HCT116 (cell line): Measurements from ENCODE around the gene SLC6A8.

Experiments
- CEBPB ChIP-seq: IDR thresholded peaks from 2 replicates; pipeline ENCODE4 v1.6.1; 2012; ENCODE audit warnings: low read depth
- CTCF ChIP-seq, 3 experiments: fragments of 200-600 bp in 1 of 3; sonication (generic) in 1 of 3; IDR thresholded peaks in 2 of 3; conservative IDR thresholded peaks in 1 of 3; 2 replicates each; pipeline ENCODE4 v1.5.1; 2012 to 2017; ENCODE audit warnings: low read depth in 2 of 3, low read length in 2 of 3, antibody characterized with exemption in 1 of 3, borderline replicate concordance in 1 of 3, control low read depth in 1 of 3, mild to moderate bottlenecking in 1 of 3, mixed read lengths in 1 of 3, mixed run types in 1 of 3, moderate library complexity in 1 of 3; ENCODE audit not compliant: insufficient read depth in 1 of 3
- ELF1 ChIP-seq: IDR thresholded peaks from 2 replicates; pipeline ENCODE4 v1.6.1; 2012; ENCODE audit warnings: low read depth, borderline replicate concordance
- EZH2 ChIP-seq: fragments of 200-600 bp; sonication (generic); IDR thresholded peaks from 2 replicates; pipeline ENCODE4 v1.6.1; 2017; ENCODE audit warnings: antibody characterized with exemption, mixed run types
- EZH2phosphoT487 ChIP-seq: fragments of 200-600 bp; IDR thresholded peaks from 2 replicates; pipeline ENCODE4 v1.6.1; 2018; ENCODE audit warnings: antibody characterized with exemption, borderline replicate concordance
- FOSL1 ChIP-seq: IDR thresholded peaks from 2 replicates; pipeline ENCODE4 v1.6.1; 2012; ENCODE audit warnings: low read depth
- JUND ChIP-seq: IDR thresholded peaks from 2 replicates; pipeline ENCODE4 v1.6.1; 2012
- POLR2A ChIP-seq: IDR thresholded peaks from 2 replicates; pipeline ENCODE4 v1.7.0; 2011; ENCODE audit warnings: borderline replicate concordance; ENCODE audit not compliant: insufficient read depth, insufficient read length; ENCODE audit errors: extremely low read depth
- RAD21 ChIP-seq: IDR thresholded peaks from 2 replicates; pipeline ENCODE4 v1.6.1; 2012; ENCODE audit warnings: low read depth, mild to moderate bottlenecking
- SP1 ChIP-seq: IDR thresholded peaks from 2 replicates; pipeline ENCODE4 v1.6.1; 2012; ENCODE audit warnings: low read depth
- SRF ChIP-seq: IDR thresholded peaks from 2 replicates; pipeline ENCODE4 v1.6.1; 2012; ENCODE audit warnings: low read depth
- YY1 ChIP-seq: IDR thresholded peaks from 2 replicates; pipeline ENCODE4 v1.6.1; 2011; ENCODE audit warnings: low read length, low read depth, moderate library complexity, mild to moderate bottlenecking; ENCODE audit not compliant: insufficient replicate concordance; ENCODE audit errors: extremely low read depth
- ZNF274 ChIP-seq: fragments of 200-500 bp; sonication (Bioruptor generic); IDR thresholded peaks from 2 replicates; pipeline ENCODE4 v1.6.1; 2014; ENCODE audit warnings: mild to moderate bottlenecking, low read depth, low read length, inconsistent platforms

- no peak for TF ChIP-seq POLR2A
- no peak for TF ChIP-seq CTCF (IDR thresholded peaks at IDR 0.05 in 2 of 3, conservative IDR thresholded peaks at IDR 0.05 in 1 of 3; ENCODE audit: borderline replicate concordance in 1 of 3, insufficient read depth in 1 of 3, low read depth in 2 of 3, low read length in 2 of 3)
- no peak for TF ChIP-seq EZH2
- TF ChIP-seq CEBPB, result no peak
- TF ChIP-seq SRF, result no peak
- TF ChIP-seq SP1, result no peak
- no peak for TF ChIP-seq YY1
- no peak for TF ChIP-seq ZNF274
- no peak for TF ChIP-seq FOSL1
- no peak for TF ChIP-seq ELF1
- TF ChIP-seq EZH2phosphoT487, result no peak
- TF ChIP-seq JUND, result no peak
- no peak for TF ChIP-seq RAD21
These were observed 1.7 kb upstream of the SLC6A8 start for GRCh38 chrX:153685751-153686696.
